T-helper 2 cell (primary cell): ENCODE data around the gene ASIC4.
A peak's percentile ranks its signal among the peaks of the same experiment; 100 is the strongest.

Experiments used
- DNase-seq, 5 experiments: peaks; one replicate each; pipeline versions ENCODE4 v3.0.0 to v3.0.0-alpha.2; 2012 to 2022

The ASIC4 gene

GRCh38 chr2:219498280-219499057 is 15.8 kb upstream of the ASIC4 start, which contains the start of gene GMPPA:
GMPPA (plus strand) TSS chr2:219498891; CDS start chr2:219499976, 1,085 bp downstream.
- DNase-seq: peak; percentile 71 to 98 (median 88)

- DNase-seq: no peak
Measured at GRCh38 chr2:219499058-219499307, 15.3 kb upstream of the ASIC4 start.

- no peak for DNase-seq
Measured at GRCh38 chr2:219499555-219499954, 14.7 kb upstream of the ASIC4 start.

- DNase-seq: no peak
Measured at GRCh38 chr2:219500135-219500534, 14.1 kb upstream of the ASIC4 start.

- no peak for DNase-seq
Measured at GRCh38 chr2:219501849-219502248, 12.4 kb upstream of the ASIC4 start.

- DNase-seq: no peak
Measured at GRCh38 chr2:219502618-219503017, 11.7 kb upstream of the ASIC4 start.

- no peak for DNase-seq
Measured at GRCh38 chr2:219505585-219505984, 8.7 kb upstream of the ASIC4 start.

GRCh38 chr2:219506153-219506801 is 8.0 kb upstream of the ASIC4 start:
- no peak for DNase-seq

- DNase-seq: no peak
Measured at GRCh38 chr2:219506802-219507526, 7.3 kb upstream of the ASIC4 start.

- no peak for DNase-seq
Measured at GRCh38 chr2:219507581-219508443, 6.5 kb upstream of the ASIC4 start.

- no peak for DNase-seq
Measured at GRCh38 chr2:219508444-219508734, 5.9 kb upstream of the ASIC4 start.

GRCh38 chr2:219508971-219509779 is 5.1 kb upstream of the ASIC4 start:
- DNase-seq: no peak

GRCh38 chr2:219509780-219510511 is 4.3 kb upstream of the ASIC4 start:
- DNase-seq: peak in 3 of 5 experiments; percentile 17 to 57 (median 36)

- DNase-seq: no peak
Measured at GRCh38 chr2:219510512-219511135, 3.7 kb upstream of the ASIC4 start.

- no peak for DNase-seq
Measured at GRCh38 chr2:219511547-219512325, 2.5 kb upstream of the ASIC4 start.

- DNase-seq: no peak
Measured at GRCh38 chr2:219512524-219513216, 1.6 kb upstream of the ASIC4 start.

- DNase-seq: no peak
Measured at GRCh38 chr2:219513787-219514186, 495 bp upstream of the ASIC4 start.

- DNase-seq: no peak
Measured at GRCh38 chr2:219514836-219515235, 554 bp downstream of the ASIC4 start.

GRCh38 chr2:219515874-219516629 is 1.8 kb downstream of the ASIC4 start:
- no peak for DNase-seq
